ENCODE measurements around the gene NDUFB1.

The NDUFB1 gene

DNA sequence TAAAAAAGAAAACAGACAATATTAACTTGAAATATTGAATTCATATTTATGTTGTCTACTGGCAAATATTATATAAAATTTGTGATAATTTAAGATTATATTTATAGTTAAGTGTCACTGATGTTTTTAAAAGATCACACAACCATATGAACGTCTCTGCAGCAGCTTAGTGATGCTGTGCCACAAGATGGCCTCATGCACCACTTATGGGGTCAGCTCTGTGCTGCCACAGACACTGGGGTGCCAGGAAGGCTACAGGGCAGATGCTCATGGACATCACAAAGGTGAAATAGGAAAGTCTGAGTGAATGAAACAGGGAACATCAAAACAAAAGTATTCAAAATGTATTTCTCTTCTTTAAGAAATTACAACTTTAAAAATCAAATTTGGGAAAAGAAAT is 28.2 kb downstream of the NDUFB1 start:
- no peak for DNase-seq

DNA sequence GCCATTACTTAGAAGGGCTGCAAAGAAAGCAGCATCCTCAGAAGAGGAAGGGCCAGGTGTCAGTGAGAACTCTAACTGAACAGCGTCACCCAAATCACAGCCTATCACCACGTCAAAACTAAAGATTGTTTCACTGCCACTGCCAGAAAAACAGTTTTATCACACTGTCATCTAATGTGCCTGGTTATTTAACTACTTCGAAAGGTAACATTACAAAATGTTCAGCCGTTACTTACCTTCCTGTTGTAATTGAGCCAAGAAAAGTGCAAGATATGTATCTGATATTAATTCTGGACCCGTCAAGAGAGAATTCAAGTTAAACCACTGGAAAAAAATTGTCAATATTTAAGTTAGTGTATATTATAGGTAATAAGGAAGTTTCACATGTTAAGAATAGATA is 33.0 kb downstream of the NDUFB1 start:
- no peak for DNase-seq

DNA sequence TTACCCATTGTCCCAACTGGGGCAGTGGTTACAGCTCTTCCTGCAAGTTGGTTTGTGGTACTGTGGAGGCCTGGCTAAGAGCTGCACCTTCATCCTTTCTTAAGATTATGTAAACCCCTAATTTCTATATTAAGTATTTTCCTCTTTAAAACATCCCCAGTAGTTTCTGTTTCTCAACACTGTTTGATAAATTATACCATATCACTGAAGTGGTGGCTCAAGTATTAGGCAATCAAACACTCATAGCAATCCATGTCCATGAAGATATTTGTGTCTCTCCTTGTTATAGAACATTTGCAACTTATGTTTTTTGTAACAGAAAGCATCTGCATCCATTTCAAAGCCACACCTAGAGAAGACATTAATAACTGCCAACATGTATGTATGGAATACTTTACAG is 47.0 kb downstream of the NDUFB1 start:
- no peak for DNase-seq

All from activated CD4-positive, alpha-beta T cell treated with anti-CD3 and anti-CD28 coated beads for 1 hour (primary cell).